Liver (tissue), 9 donors: ENCODE measurements around the gene ZBTB26. TPM values are rescaled to one million over a fixed set of nuclear protein-coding genes. Genes with fewer than 3 reads are reported as not detected.
"Not testable (repeated sequence)": the region's sequence is repeated elsewhere in the genome, so short reads cannot be mapped to it uniquely, and the experiment has no call there.

Experiments
- DNase-seq: peaks from one replicate; pipeline ENCODE4 v3.0.0-alpha.2; 2017; ENCODE audit warnings: low spot score
- H3K27ac ChIP-seq, 2 donors: one replicate each; pipeline ENCODE4 v1.7.0; 2013; ENCODE audit warnings: inconsistent platforms in 2 of 2, low read length in 2 of 2, control low read depth in 1 of 2, low read depth in 1 of 2, mild to moderate bottlenecking in 1 of 2
- H3K27me3 ChIP-seq, 4 donors: one replicate each; pipeline versions ENCODE4 v1.6.1 to v1.7.0; 2013; ENCODE audit warnings: low read length in 3 of 4, inconsistent platforms in 1 of 4, mild to moderate bottlenecking in 1 of 4, moderate library complexity in 1 of 4; ENCODE audit not compliant: control insufficient read depth in 4 of 4, insufficient read depth in 4 of 4
- H3K36me3 ChIP-seq, 4 donors: one replicate each; pipeline versions ENCODE4 v1.6.1 to v1.7.0; 2013; ENCODE audit warnings: low read length in 3 of 4, mild to moderate bottlenecking in 3 of 4, low read depth in 1 of 4, moderate library complexity in 1 of 4; ENCODE audit not compliant: control insufficient read depth in 4 of 4, insufficient read depth in 3 of 4
- H3K4me1 ChIP-seq, 4 donors: one replicate each; pipeline versions ENCODE4 v1.6.1 to v1.7.0; 2013; ENCODE audit warnings: low read length in 3 of 4, mild to moderate bottlenecking in 3 of 4, moderate library complexity in 1 of 4; ENCODE audit not compliant: control insufficient read depth in 4 of 4, insufficient read depth in 4 of 4
- H3K4me3 ChIP-seq, 3 donors: one replicate each; pipeline versions ENCODE4 v1.6.1 to v1.7.0; 2013; ENCODE audit warnings: low read length in 3 of 3, control low read depth in 1 of 3, low read depth in 1 of 3, mild to moderate bottlenecking in 1 of 3
- H3K9ac ChIP-seq, 2 donors: one replicate each; pipeline ENCODE4 v1.7.0; 2013; ENCODE audit warnings: low read length in 2 of 2, mild to moderate bottlenecking in 2 of 2, moderate library complexity in 2 of 2, control low read depth in 1 of 2, low read depth in 1 of 2
- H3K9me3 ChIP-seq, 4 donors: one replicate each; pipeline versions ENCODE4 v1.6.1 to v1.7.0; 2013; ENCODE audit warnings: low read length in 3 of 4; ENCODE audit not compliant: control insufficient read depth in 4 of 4
- EGR1 ChIP-seq, 2 donors: IDR thresholded peaks; 2 replicates each; pipeline ENCODE4 v1.6.1; 2016 to 2018; ENCODE audit warnings: antibody characterized with exemption in 2 of 2, low read depth in 2 of 2
- FOXA1 ChIP-seq: IDR thresholded peaks from 2 replicates; pipeline ENCODE4 v1.6.1; 2016; ENCODE audit warnings: antibody characterized with exemption
- FOXA2 ChIP-seq: IDR thresholded peaks from 2 replicates; pipeline ENCODE4 v1.6.1; 2016; ENCODE audit warnings: antibody characterized with exemption
- HNF4A ChIP-seq, 2 donors: conservative IDR thresholded peaks; 2 replicates each; pipeline ENCODE4 v1.6.1; 2016; ENCODE audit warnings: antibody characterized with exemption in 2 of 2, mild to moderate bottlenecking in 2 of 2
- HNF4G ChIP-seq: IDR thresholded peaks from 2 replicates; pipeline ENCODE4 v1.6.1; 2016; ENCODE audit warnings: antibody characterized with exemption
- RAD21 ChIP-seq, 2 donors: IDR thresholded peaks; 2 replicates each; pipeline ENCODE4 v1.6.1; 2016; ENCODE audit warnings: antibody characterized with exemption in 2 of 2, mild to moderate bottlenecking in 2 of 2
- RXRA ChIP-seq, 2 donors: IDR thresholded peaks; 2 replicates each; pipeline ENCODE4 v1.6.1; 2017 to 2018; ENCODE audit warnings: antibody characterized with exemption in 2 of 2, mild to moderate bottlenecking in 1 of 2
- SP1 ChIP-seq: IDR thresholded peaks from 2 replicates; pipeline ENCODE4 v1.6.1; 2018; ENCODE audit warnings: antibody characterized with exemption, mild to moderate bottlenecking
- TAF1 ChIP-seq: conservative IDR thresholded peaks from 2 replicates; pipeline ENCODE4 v1.6.1; 2016; ENCODE audit warnings: antibody characterized with exemption, mild to moderate bottlenecking
- YY1 ChIP-seq: IDR thresholded peaks from 2 replicates; pipeline ENCODE4 v1.6.1; 2016; ENCODE audit warnings: antibody characterized with exemption, mild to moderate bottlenecking
- WGBS: extraction: QIAGEN DNeasy Blood & Tissue Kit; methylation state at CpG from one replicate; pipeline ENCODE4 v1.1.7; 2013; 5-methylcytosine and 5-hydroxymethylcytosine counted together
- polyA plus RNA-seq, 2 donors: library from polyadenylated mRNA; stranded (reverse) in 1 of 2; unstranded in 1 of 2; fragments of 200-250 nt in 1 of 2; fragments of >200 nt in 1 of 2; fragmentation: Nextera tagmentation in 1 of 2; extraction: Ambion mirVana in 1 of 2; gene quantifications; one replicate each; pipeline versions ENCODE4 v1.2.1 to v1.2.3, GENCODE V29; 2013 to 2015
- total RNA-seq, 2 donors: library from RNA; depleted of rRNA; stranded (reverse); fragments of >200 nt; gene quantifications; one replicate each; pipeline ENCODE4 v1.2.3, GENCODE V29; 2014
- TF ChIP-seq, protein P1 (sequence below): fragments of 150-350 bp; IDR thresholded peaks from 2 replicates; pipeline ENCODE4 v1.5.1; 2017; ENCODE audit warnings: improper control_type of control experiment, low read depth, low read length; ENCODE audit not compliant: missing input control
- TF ChIP-seq, protein P2 (sequence below): IDR thresholded peaks from 2 replicates; pipeline ENCODE4 v1.6.1; 2016; ENCODE audit warnings: antibody characterized with exemption
- TF ChIP-seq, protein P3 (sequence below): IDR thresholded peaks from 2 replicates; pipeline ENCODE4 v1.6.1; 2016; ENCODE audit warnings: antibody characterized with exemption, mild to moderate bottlenecking
- TF ChIP-seq, protein P4 (sequence below): IDR thresholded peaks from 2 replicates; pipeline ENCODE4 v1.6.1; 2016; ENCODE audit warnings: antibody characterized with exemption
- TF ChIP-seq, protein P5 (sequence below): IDR thresholded peaks from 2 replicates; pipeline ENCODE4 v1.6.1; 2016; ENCODE audit warnings: antibody characterized with exemption
- donor health status: healthy.
- donor health status: healthy.
- donor health status: healthy.
- donor health status: healthy.
- donor health status: healthy.

ZBTB26 gene
- total and polyA plus RNA-seq, 4 donors, result 0.63 to 3.3 (median 1.3) TPM

DNA sequence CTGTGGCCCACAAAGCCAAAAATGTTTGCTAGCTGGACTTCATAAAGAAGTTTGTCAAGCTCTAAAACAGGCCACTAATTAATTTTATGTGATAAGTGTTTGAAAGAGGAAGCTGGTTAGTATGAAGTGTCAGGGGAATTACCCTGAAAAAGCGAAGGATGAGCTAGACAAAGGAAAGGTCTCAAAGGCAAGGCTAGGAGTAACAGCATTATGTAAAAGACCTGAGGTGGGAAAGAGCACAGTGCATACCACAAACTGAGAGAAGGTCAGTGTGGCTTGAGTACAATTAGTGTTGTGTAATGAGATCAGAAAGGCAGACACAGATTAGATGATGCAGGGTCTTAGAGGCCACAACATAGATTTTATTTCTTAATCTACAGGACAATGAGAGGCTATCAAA, 55.8 kb downstream of the ZBTB26 start:
- WGBS, result 97% methylated on average over 1 of the region's 1 CpG
- DNase-seq, result no peak
- Histone ChIP-seq H3K27me3 (no peaks in the 10 kb centered on the region), H3K9me3 (no peaks in the 10 kb centered on the region), H3K4me1 (no peaks in the 10 kb centered on the region), H3K4me3 (no peak overlapping the region), H3K36me3 (peaks cover 11 to 62% (median 53%) of the 10 kb centered on the region in 4 donors), H3K9ac (no peak overlapping the region), H3K27ac (no peak overlapping the region)
- TF ChIP-seq, protein P1, sequence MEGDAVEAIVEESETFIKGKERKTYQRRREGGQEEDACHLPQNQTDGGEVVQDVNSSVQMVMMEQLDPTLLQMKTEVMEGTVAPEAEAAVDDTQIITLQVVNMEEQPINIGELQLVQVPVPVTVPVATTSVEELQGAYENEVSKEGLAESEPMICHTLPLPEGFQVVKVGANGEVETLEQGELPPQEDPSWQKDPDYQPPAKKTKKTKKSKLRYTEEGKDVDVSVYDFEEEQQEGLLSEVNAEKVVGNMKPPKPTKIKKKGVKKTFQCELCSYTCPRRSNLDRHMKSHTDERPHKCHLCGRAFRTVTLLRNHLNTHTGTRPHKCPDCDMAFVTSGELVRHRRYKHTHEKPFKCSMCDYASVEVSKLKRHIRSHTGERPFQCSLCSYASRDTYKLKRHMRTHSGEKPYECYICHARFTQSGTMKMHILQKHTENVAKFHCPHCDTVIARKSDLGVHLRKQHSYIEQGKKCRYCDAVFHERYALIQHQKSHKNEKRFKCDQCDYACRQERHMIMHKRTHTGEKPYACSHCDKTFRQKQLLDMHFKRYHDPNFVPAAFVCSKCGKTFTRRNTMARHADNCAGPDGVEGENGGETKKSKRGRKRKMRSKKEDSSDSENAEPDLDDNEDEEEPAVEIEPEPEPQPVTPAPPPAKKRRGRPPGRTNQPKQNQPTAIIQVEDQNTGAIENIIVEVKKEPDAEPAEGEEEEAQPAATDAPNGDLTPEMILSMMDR, result no peak
- TF ChIP-seq YY1 (no peak), HNF4A (conservative IDR thresholded peaks at IDR 0.05) (no peak), RAD21 (IDR thresholded peaks at IDR 0.05) (no peak), FOXA1 (no peak), EGR1 (IDR thresholded peaks at IDR 0.05; ENCODE audit: low read depth in 2 of 2) (no peak), HNF4G (no peak), RXRA (IDR thresholded peaks at IDR 0.05) (no peak), FOXA2 (no peak), SP1 (no peak), TAF1 (no peak)
- TF ChIP-seq, protein P2, sequence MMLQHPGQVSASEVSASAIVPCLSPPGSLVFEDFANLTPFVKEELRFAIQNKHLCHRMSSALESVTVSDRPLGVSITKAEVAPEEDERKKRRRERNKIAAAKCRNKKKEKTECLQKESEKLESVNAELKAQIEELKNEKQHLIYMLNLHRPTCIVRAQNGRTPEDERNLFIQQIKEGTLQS, result no peak
- TF ChIP-seq, protein P3, sequence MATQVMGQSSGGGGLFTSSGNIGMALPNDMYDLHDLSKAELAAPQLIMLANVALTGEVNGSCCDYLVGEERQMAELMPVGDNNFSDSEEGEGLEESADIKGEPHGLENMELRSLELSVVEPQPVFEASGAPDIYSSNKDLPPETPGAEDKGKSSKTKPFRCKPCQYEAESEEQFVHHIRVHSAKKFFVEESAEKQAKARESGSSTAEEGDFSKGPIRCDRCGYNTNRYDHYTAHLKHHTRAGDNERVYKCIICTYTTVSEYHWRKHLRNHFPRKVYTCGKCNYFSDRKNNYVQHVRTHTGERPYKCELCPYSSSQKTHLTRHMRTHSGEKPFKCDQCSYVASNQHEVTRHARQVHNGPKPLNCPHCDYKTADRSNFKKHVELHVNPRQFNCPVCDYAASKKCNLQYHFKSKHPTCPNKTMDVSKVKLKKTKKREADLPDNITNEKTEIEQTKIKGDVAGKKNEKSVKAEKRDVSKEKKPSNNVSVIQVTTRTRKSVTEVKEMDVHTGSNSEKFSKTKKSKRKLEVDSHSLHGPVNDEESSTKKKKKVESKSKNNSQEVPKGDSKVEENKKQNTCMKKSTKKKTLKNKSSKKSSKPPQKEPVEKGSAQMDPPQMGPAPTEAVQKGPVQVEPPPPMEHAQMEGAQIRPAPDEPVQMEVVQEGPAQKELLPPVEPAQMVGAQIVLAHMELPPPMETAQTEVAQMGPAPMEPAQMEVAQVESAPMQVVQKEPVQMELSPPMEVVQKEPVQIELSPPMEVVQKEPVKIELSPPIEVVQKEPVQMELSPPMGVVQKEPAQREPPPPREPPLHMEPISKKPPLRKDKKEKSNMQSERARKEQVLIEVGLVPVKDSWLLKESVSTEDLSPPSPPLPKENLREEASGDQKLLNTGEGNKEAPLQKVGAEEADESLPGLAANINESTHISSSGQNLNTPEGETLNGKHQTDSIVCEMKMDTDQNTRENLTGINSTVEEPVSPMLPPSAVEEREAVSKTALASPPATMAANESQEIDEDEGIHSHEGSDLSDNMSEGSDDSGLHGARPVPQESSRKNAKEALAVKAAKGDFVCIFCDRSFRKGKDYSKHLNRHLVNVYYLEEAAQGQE, result no peak
- TF ChIP-seq, protein P4, sequence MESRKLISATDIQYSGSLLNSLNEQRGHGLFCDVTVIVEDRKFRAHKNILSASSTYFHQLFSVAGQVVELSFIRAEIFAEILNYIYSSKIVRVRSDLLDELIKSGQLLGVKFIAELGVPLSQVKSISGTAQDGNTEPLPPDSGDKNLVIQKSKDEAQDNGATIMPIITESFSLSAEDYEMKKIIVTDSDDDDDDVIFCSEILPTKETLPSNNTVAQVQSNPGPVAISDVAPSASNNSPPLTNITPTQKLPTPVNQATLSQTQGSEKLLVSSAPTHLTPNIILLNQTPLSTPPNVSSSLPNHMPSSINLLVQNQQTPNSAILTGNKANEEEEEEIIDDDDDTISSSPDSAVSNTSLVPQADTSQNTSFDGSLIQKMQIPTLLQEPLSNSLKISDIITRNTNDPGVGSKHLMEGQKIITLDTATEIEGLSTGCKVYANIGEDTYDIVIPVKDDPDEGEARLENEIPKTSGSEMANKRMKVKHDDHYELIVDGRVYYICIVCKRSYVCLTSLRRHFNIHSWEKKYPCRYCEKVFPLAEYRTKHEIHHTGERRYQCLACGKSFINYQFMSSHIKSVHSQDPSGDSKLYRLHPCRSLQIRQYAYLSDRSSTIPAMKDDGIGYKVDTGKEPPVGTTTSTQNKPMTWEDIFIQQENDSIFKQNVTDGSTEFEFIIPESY, result no peak
- TF ChIP-seq, protein P5, sequence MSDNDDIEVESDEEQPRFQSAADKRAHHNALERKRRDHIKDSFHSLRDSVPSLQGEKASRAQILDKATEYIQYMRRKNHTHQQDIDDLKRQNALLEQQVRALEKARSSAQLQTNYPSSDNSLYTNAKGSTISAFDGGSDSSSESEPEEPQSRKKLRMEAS, result no peak

DNA sequence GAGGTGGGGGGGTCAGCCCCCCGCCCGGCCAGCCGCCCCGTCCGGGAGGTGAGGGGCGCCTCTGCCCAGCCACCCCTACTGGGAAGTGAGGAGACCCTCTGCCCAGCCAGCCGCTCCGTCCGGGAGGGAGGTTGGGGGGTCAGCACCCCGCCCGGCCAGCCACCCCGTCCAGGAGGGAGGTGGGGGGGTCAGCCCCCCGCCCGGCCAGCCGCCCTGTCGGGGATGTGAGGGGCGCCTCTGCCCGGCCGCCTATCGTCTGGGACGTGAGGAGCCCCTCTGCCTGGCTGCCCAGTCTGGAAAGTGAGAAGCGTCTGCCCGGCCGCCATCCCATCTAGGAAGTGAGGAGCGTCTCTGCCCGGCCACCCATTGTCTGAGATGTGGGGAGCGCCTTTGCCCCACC, 64.0 kb downstream of the ZBTB26 start:
- H3K36me3 ChIP-seq, result peaks cover 4 to 14% (median 12%) of the 10 kb centered on the region in 4 donors
- not testable (repeated sequence) for H3K27ac ChIP-seq, H3K27me3 ChIP-seq, H3K9ac ChIP-seq, H3K4me3 ChIP-seq, DNase-seq, H3K4me1 ChIP-seq, H3K9me3 ChIP-seq
- WGBS, result 93% methylated on average over 11 of the region's 27 CpGs
